GM12878 (cell line): Measurements from ENCODE around the gene ANK2. TPM values are rescaled to one million over a fixed set of nuclear protein-coding genes. Genes with fewer than 3 reads are reported as not detected.

ENCODE experiments used
- ATAC-seq: fragments of 200-7000 bp; cut with Tn5 transposase; 3 replicates; pipeline ENCODE4 v1.9.1; 2020; ENCODE audit warnings: mild to moderate bottlenecking, moderate library complexity
- BruUV-seq: library from RNA; stranded (reverse); fragments of 400-500 nt; replicated peaks from 2 replicates; lab custom pipeline; 2021; lab: Mats Ljungman, UMichigan
- CTCF ChIA-PET: fragments of 300-600 bp; sonication (Branson Sonifier 250); formaldehyde crosslinking; extraction: SDS; loops from one replicate; lab custom pipeline; 2021; ENCODE audit warnings: inconsistent platforms; lab: Yijun Ruan, JAX
- POLR2A ChIA-PET: fragments of 350-600 bp; formaldehyde crosslinking; extraction: SDS; loops from one replicate; lab custom pipeline; 2021; ENCODE audit warnings: inconsistent platforms; lab: Charles Lee
- RAD21 ChIA-PET: fragments of 300-600 bp; sonication (Branson Sonifier 250); formaldehyde crosslinking; loops from one replicate; lab custom pipeline; 2023; ENCODE audit warnings: antibody characterized with exemption; ENCODE audit not compliant: unreplicated experiment; lab: Charles Lee
- SMC1A ChIA-PET: fragments of 300-600 bp; sonication (Branson Sonifier 250); formaldehyde crosslinking; loops from one replicate; lab custom pipeline; 2023; ENCODE audit not compliant: unreplicated experiment, uncharacterized antibody; lab: Charles Lee
- DNase-seq: peaks from one replicate; pipeline ENCODE4 v3.0.0-alpha.2; 2011; ENCODE audit warnings: low read depth, low spot score
- FAIRE-seq: peaks from 3 replicates; lab custom pipeline; 2011; peaks lifted over from hg19 to GRCh38; lab: Jason Lieb, UNC
- H2AFZ ChIP-seq: 2 replicates; pipeline ENCODE4 v1.6.0; 2011; ENCODE audit warnings: low read depth, low read length, control low read depth; ENCODE audit not compliant: control insufficient read depth
- H3K27ac ChIP-seq: 2 replicates; pipeline ENCODE4 v1.5.1; 2011; ENCODE audit warnings: control low read depth; ENCODE audit not compliant: control insufficient read depth, insufficient read depth
- H3K27me3 ChIP-seq, 2 experiments: replicated peaks in 1 of 2; 2 replicates each; pipeline versions ENCODE4 v1.6.0 to v1.6.1; 2011; ENCODE audit warnings: low read length in 1 of 2; ENCODE audit not compliant: control insufficient read depth in 2 of 2, insufficient read depth in 2 of 2
- H3K36me3 ChIP-seq, 2 experiments: 2 replicates each; pipeline ENCODE4 v1.5.1; 2011; ENCODE audit warnings: low read length in 1 of 2; ENCODE audit not compliant: control insufficient read depth in 2 of 2, insufficient read depth in 2 of 2
- H3K4me1 ChIP-seq: 2 replicates; pipeline ENCODE4 v1.6.1; 2011; ENCODE audit warnings: mild to moderate bottlenecking, low read length, moderate library complexity, mixed read lengths; ENCODE audit not compliant: control insufficient read depth, insufficient read depth
- H3K4me2 ChIP-seq: 2 replicates; pipeline ENCODE4 v1.6.0; 2011; ENCODE audit warnings: control low read depth; ENCODE audit not compliant: control insufficient read depth, insufficient read depth
- H3K4me3 ChIP-seq: fragments of 200-600 bp; sonication (generic); 2 replicates; pipeline ENCODE4 v1.5.1; 2016
- H3K79me2 ChIP-seq: 2 replicates; pipeline ENCODE4 v1.6.0; 2011; ENCODE audit warnings: low read length; ENCODE audit not compliant: control insufficient read depth, insufficient read depth
- H3K9ac ChIP-seq: 2 replicates; pipeline ENCODE4 v1.8.0; 2011; ENCODE audit warnings: low read length, control low read depth, mixed read lengths; ENCODE audit not compliant: control insufficient read depth, insufficient read depth
- H3K9me3 ChIP-seq: replicated peaks from 3 replicates; pipeline ENCODE4 v1.5.1; 2011; ENCODE audit warnings: mild to moderate bottlenecking, low read length; ENCODE audit not compliant: control insufficient read depth, insufficient read depth
- H4K20me1 ChIP-seq: 2 replicates; pipeline ENCODE4 v1.6.0; 2011; ENCODE audit not compliant: control insufficient read depth, insufficient read depth
- CEBPZ ChIP-seq: fragments of 150-350 bp; IDR thresholded peaks from 2 replicates; pipeline ENCODE4 v1.6.1; 2016; ENCODE audit warnings: low read depth, low read length
- DPF2 ChIP-seq: fragments of 450-650 bp; IDR thresholded peaks from 2 replicates; pipeline ENCODE4 v1.6.1; 2017; ENCODE audit warnings: mild to moderate bottlenecking
- EP300 ChIP-seq, 2 experiments: fragments of 150-350 bp in 1 of 2; IDR thresholded peaks; 2 replicates each; pipeline ENCODE4 v1.6.1; 2011 to 2012; ENCODE audit warnings: low read depth in 2 of 2, low read length in 2 of 2, borderline replicate concordance in 1 of 2, improper control_type of control experiment in 1 of 2, inconsistent platforms in 1 of 2; ENCODE audit not compliant: control insufficient read depth in 1 of 2
- ESRRA ChIP-seq: IDR thresholded peaks from 2 replicates; pipeline ENCODE4 v1.6.1; 2012; ENCODE audit warnings: mild to moderate bottlenecking, low read length, improper control_type of control experiment
- GABPA ChIP-seq: IDR thresholded peaks from 2 replicates; pipeline ENCODE4 v1.6.1; 2014; ENCODE audit warnings: antibody characterized with exemption, low read depth, mild to moderate bottlenecking, inconsistent platforms
- MEF2A ChIP-seq: IDR thresholded peaks from 2 replicates; pipeline ENCODE4 v1.6.1; 2011; ENCODE audit warnings: low read depth, mild to moderate bottlenecking, low read length, moderate library complexity; ENCODE audit not compliant: insufficient read depth
- MEF2B ChIP-seq: fragments of 450-650 bp; IDR thresholded peaks from 2 replicates; pipeline ENCODE4 v1.6.1; 2018; ENCODE audit warnings: mild to moderate bottlenecking, moderate library complexity; ENCODE audit not compliant: partially characterized antibody, poor library complexity, severe bottlenecking
- POU2F2 ChIP-seq: IDR thresholded peaks from 3 replicates; pipeline ENCODE4 v1.6.1; 2011; ENCODE audit warnings: low read depth, mild to moderate bottlenecking, low read length, borderline replicate concordance
- RELA ChIP-seq: fragments of 450-650 bp; IDR thresholded peaks from 2 replicates; pipeline ENCODE4 v1.8.0; 2014; ENCODE audit warnings: borderline replicate concordance; ENCODE audit not compliant: partially characterized antibody
- USF1 ChIP-seq: IDR thresholded peaks from 2 replicates; pipeline ENCODE4 v1.6.1; 2011; ENCODE audit warnings: borderline replicate concordance, low read depth, mild to moderate bottlenecking, moderate library complexity, mixed read lengths, low read length; ENCODE audit not compliant: insufficient read depth; ENCODE audit errors: extremely low read length
- ZBTB40 ChIP-seq: fragments of 450-650 bp; IDR thresholded peaks from 2 replicates; pipeline ENCODE4 v1.6.1; 2016; ENCODE audit warnings: mild to moderate bottlenecking, moderate library complexity, borderline replicate concordance
- ZNF207 ChIP-seq: fragments of 450-650 bp; IDR thresholded peaks from 2 replicates; pipeline ENCODE4 v1.6.1; 2014; ENCODE audit warnings: antibody characterized with exemption, mild to moderate bottlenecking, borderline replicate concordance
- WGBS: methylation state at CpG from one replicate; pipeline ENCODE4 v1.1.6; 2016; ENCODE audit warnings: low lambda C conversion rate; ENCODE audit not compliant: insufficient replicate concordance, insufficient coverage; ENCODE audit errors: missing lambda C conversion rate; 5-methylcytosine and 5-hydroxymethylcytosine counted together
- in situ Hi-C: fragments of 300-500 bp; cut with MboI; formaldehyde crosslinking; loops from 9 replicates; pipeline ENCODE4 v1.14.3; 2018; ENCODE audit warnings: mixed read lengths
- intact Hi-C: fragments of 100-400 bp; cut with micrococcal nuclease; formaldehyde crosslinking; loops from one replicate; pipeline ENCODE4 v1.14.2; 2022; ENCODE audit not compliant: unreplicated experiment
- polyA plus RNA-seq, 11 experiments: library from polyadenylated mRNA; depleted of rRNA in 4 of 11; unstranded in 6 of 11; stranded (reverse) in 5 of 11; fragments of >200 nt; fragmentation: Nextera tagmentation in 4 of 11; fragmentation: Illumina TruSeq in 1 of 11; extraction: Ambion mirVana in 4 of 11; extraction: Trizol in 1 of 11; gene quantifications; 1 replicate in 1 of 11; 2 replicates in 10 of 11; pipeline versions ENCODE4 v1.2.1 to v1.2.3, GENCODE V29; 2011 to 2016; ENCODE audit warnings: inconsistent platforms in 2 of 11, missing spikeins in 2 of 11, low read depth in 1 of 11
- total RNA-seq, 4 experiments: library from RNA; depleted of rRNA in 3 of 4; stranded (reverse); fragments of >200 nt in 3 of 4; fragmentation: Illumina TruSeq in 1 of 4; extraction: Trizol in 1 of 4; gene quantifications; 2 replicates each; pipeline versions ENCODE4 v1.2.1 to v1.2.3, GENCODE V29; 2013 to 2021

Gene ANK2
- total and polyA plus RNA-seq, 10 of the 15 experiments (the other 5 are each of a cell fraction or from before 2014, with no cell fraction given): 1.6 to 13.0 (median 4.1) TPM

- TF ChIP-seq CEBPZ (no peak), USF1 (no peak)
These were observed 41.5 kb downstream of the ANK2 start (continued) for GRCh38 chr4:113090954-113091353.

- no peaks in the 10 kb centered on the region for H3K27me3 ChIP-seq
- POLR2A ChIA-PET: no interaction called here
- no peaks in the 10 kb centered on the region for H3K4me1 ChIP-seq
- RAD21 ChIA-PET: interaction anchor here (0.9 kb wide), 1 partner anchor 142 kb away, joined by 3 read pairs; no protein-coding TSS in a partner anchor
- no peaks in the 10 kb centered on the region for H3K9me3 ChIP-seq
- FAIRE-seq (no peak), DNase-seq (no peak), ATAC-seq (no peak)
- H3K4me3 ChIP-seq: no peak overlapping the region
- H4K20me1 ChIP-seq: no peaks in the 10 kb centered on the region
- in situ Hi-C loops (no loop called here), intact Hi-C loops (loop anchor here (1.0 to 2.0 kb wide), 2 partner anchors 143 to 328 kb away; no protein-coding TSS in a partner anchor)
- H2AFZ ChIP-seq: no peak overlapping the region
- CTCF ChIA-PET: interaction anchor here (0.8 to 5.9 kb wide), 10 partner anchors 11 to 332 kb away, joined by 3 to 25 read pairs (median 5); no protein-coding TSS in a partner anchor
- no peak overlapping the region for H3K4me2 ChIP-seq
- SMC1A ChIA-PET: interaction anchor here (0.9 to 1.4 kb wide), 3 partner anchors 14 to 152 kb away, joined by 3 read pairs; no protein-coding TSS in a partner anchor
- no peaks in the 10 kb centered on the region for H3K79me2 ChIP-seq
- H3K36me3 ChIP-seq: no peaks in the 10 kb centered on the region
- WGBS: 64% methylated on average over 5 of the region's 5 CpGs
- no TSS peak for BruUV-seq
- no peak overlapping the region for H3K9ac ChIP-seq
- H3K27ac ChIP-seq: no peak overlapping the region
- TF ChIP-seq EP300 (IDR thresholded peaks at IDR 0.05; ENCODE audit: borderline replicate concordance in 1 of 2, control insufficient read depth in 1 of 2, low read depth in 2 of 2, low read length in 2 of 2) (no peak), USF1 (no peak), GABPA (no peak), ZNF207 (no peak), ZBTB40 (no peak), ESRRA (no peak), POU2F2 (no peak), DPF2 (no peak), RELA (no peak), MEF2A (no peak), MEF2B (no peak)
These were observed 44.9 kb downstream of the ANK2 start for GRCh38 chr4:113094331-113094730.
